T-cell (primary cell): ENCODE results near the gene CROCC2. TPM values are rescaled to one million over a fixed set of nuclear protein-coding genes. Genes with fewer than 3 reads are reported as not detected.

Experiments
- ATAC-seq, 4 experiments: fragments of 200-7000 bp in 3 of 4; fragments of 150-1000 bp in 1 of 4; cut with Tn5 transposase; replicated peaks in 1 of 4; 1 replicate in 3 of 4; 2 replicates in 1 of 4; pipeline ENCODE4 v1.10.0; 2021; ENCODE audit warnings: moderate library complexity in 3 of 4, mild to moderate bottlenecking in 2 of 4, moderate number of reproducible peaks in 1 of 4
- CTCF ChIA-PET, 2 donors: fragments of 300-600 bp; sonication (Branson Sonifier 250); formaldehyde crosslinking; loops; one replicate each; lab custom pipeline; 2022; ENCODE audit warnings: antibody characterized with exemption in 2 of 2; lab: Charles Lee
- POLR2A ChIA-PET, 2 donors: fragments of 300-600 bp; sonication (Branson Sonifier 250); formaldehyde crosslinking; loops; one replicate each; lab custom pipeline; 2022; ENCODE audit warnings: antibody characterized with exemption in 2 of 2; lab: Charles Lee
- DNase-seq, 35 experiments: peaks; one replicate each; pipeline versions ENCODE4 v3.0.0 to v3.0.0-alpha.2; 2013 to 2023
- H3K27ac ChIP-seq: one replicate; pipeline ENCODE4 v1.5.1; 2013; ENCODE audit warnings: low read length
- H3K27me3 ChIP-seq, 2 experiments: replicated peaks in 1 of 2; 1 replicate in 1 of 2; 2 replicates in 1 of 2; pipeline versions ENCODE4 v1.6.1 to v1.7.0; 2013; ENCODE audit warnings: low read length in 1 of 2, mixed read lengths in 1 of 2; ENCODE audit not compliant: control insufficient read depth in 2 of 2, insufficient read depth in 2 of 2; ENCODE audit errors: extremely low read depth in 1 of 2
- H3K36me3 ChIP-seq, 2 donors: 1 replicate in 1 of 2; 2 replicates in 1 of 2; pipeline versions ENCODE4 v1.6.1 to v1.7.0; 2013; ENCODE audit warnings: low read length in 1 of 2; ENCODE audit not compliant: control insufficient read depth in 2 of 2, insufficient read depth in 1 of 2; ENCODE audit errors: extremely low read depth in 1 of 2
- H3K4me1 ChIP-seq, 2 experiments: 1 replicate in 1 of 2; 2 replicates in 1 of 2; pipeline versions ENCODE4 v1.6.1 to v1.7.0; 2013; ENCODE audit warnings: low read length in 2 of 2, mixed read lengths in 1 of 2; ENCODE audit not compliant: insufficient read depth in 2 of 2, control insufficient read depth in 1 of 2; ENCODE audit errors: extremely low read depth in 1 of 2
- H3K4me3 ChIP-seq, 2 donors: 1 replicate in 1 of 2; 2 replicates in 1 of 2; pipeline versions ENCODE4 v1.5.1 to v1.7.0; 2013; ENCODE audit warnings: mild to moderate bottlenecking in 2 of 2, low read length in 1 of 2, moderate library complexity in 1 of 2; ENCODE audit not compliant: control insufficient read depth in 1 of 2; ENCODE audit errors: extremely low read depth in 1 of 2
- H3K9me3 ChIP-seq: 2 replicates; pipeline ENCODE4 v1.7.0; 2013
- H3K27ac Mint-ChIP-seq, 2 donors: one replicate each; pipeline ENCODE4 v1.8.0; 2020 to 2021; ENCODE audit warnings: mild to moderate bottlenecking in 2 of 2, mixed read lengths in 2 of 2
- H3K27me3 Mint-ChIP-seq, 2 donors: one replicate each; pipeline ENCODE4 v1.8.0; 2021 to 2022; ENCODE audit warnings: mixed read lengths in 2 of 2
- H3K36me3 Mint-ChIP-seq: one replicate; pipeline ENCODE4 v1.8.0; 2021; ENCODE audit warnings: mixed read lengths
- H3K4me1 Mint-ChIP-seq, 3 donors: one replicate each; pipeline ENCODE4 v1.8.0; 2020 to 2022; ENCODE audit warnings: mixed read lengths in 3 of 3, mild to moderate bottlenecking in 1 of 3
- H3K4me3 Mint-ChIP-seq, 3 donors: one replicate each; pipeline ENCODE4 v1.8.0; 2020 to 2022; ENCODE audit warnings: mild to moderate bottlenecking in 3 of 3, mixed read lengths in 3 of 3, moderate library complexity in 3 of 3
- H3K9me3 Mint-ChIP-seq, 3 donors: one replicate each; pipeline ENCODE4 v1.8.0; 2020 to 2022; ENCODE audit warnings: mixed read lengths in 3 of 3
- WGBS: methylation state at CpG from one replicate; pipeline ENCODE4 v1.1.5; 2013; ENCODE audit warnings: missing lambda C conversion rate; ENCODE audit not compliant: insufficient coverage; 5-methylcytosine and 5-hydroxymethylcytosine counted together
- total RNA-seq, 35 experiments: library from RNA in 6 of 35; stranded (reverse) in 6 of 35; fragments of 120-200 nt in 1 of 35; gene quantifications; one replicate each; pipeline versions ENCODE4 v1.2.1 to v1.2.4 and lab custom pipeline; 2013 to 2026

Gene CROCC2
- total RNA-seq, 5 donors from 2014 or later (not counting 1 experiment from before 2014, with no cell fraction given): not detected

- POLR2A ChIA-PET: no interaction called here
- peaks cover 0 to 53% of the 10 kb centered on the region in 2 experiments for H3K27me3 ChIP-seq
- DNase-seq (peak in 1 of 35 experiments; percentile 3), ATAC-seq (no peak)
- no peak overlapping the region for H3K27ac ChIP-seq
- no CpG with 5 or more reads among the region's 7 CpGs for WGBS
- Mint-ChIP-seq H3K27ac (peak overlapping the region in 1 of 2 donors; percentile 35), H3K9me3 (peaks cover 4 to 22% (median 14%) of the 10 kb centered on the region in 3 donors), H3K36me3 (peaks cover 5% of the 10 kb centered on the region), H3K4me1 (peaks cover 33 to 47% (median 38%) of the 10 kb centered on the region in 3 donors), H3K4me3 (no peak overlapping the region), H3K27me3 (peaks cover 0 to 11% of the 10 kb centered on the region in 2 donors)
- no peaks in the 10 kb centered on the region for H3K9me3 ChIP-seq
- CTCF ChIA-PET: no interaction called here
- no peaks in the 10 kb centered on the region for H3K36me3 ChIP-seq
- no peak overlapping the region for H3K4me3 ChIP-seq
- peaks cover 29 to 48% of the 10 kb centered on the region in 2 experiments for H3K4me1 ChIP-seq
Measured at GRCh38 chr2:241007111-241007510, 101.0 kb downstream of the CROCC2 start.

GRCh38 chr2:241007880-241008710 is 102.0 kb downstream of the CROCC2 start:
- DNase-seq (peak in 2 of 35 experiments; percentile 3 to 13), ATAC-seq (no peak)
- CTCF ChIA-PET: interaction anchor here in 1 of 2 donors (0.5 kb wide), 1 partner anchor 170 kb away, joined by 5 read pairs; no protein-coding TSS in a partner anchor
- H3K27ac ChIP-seq: no peak overlapping the region
- POLR2A ChIA-PET: no interaction called here
- H3K9me3 ChIP-seq: no peaks in the 10 kb centered on the region
- Mint-ChIP-seq H3K4me3 (peak overlapping the region in 1 of 3 donors; percentile 76), H3K27ac (peak overlapping the region; percentile 80 to 91), H3K4me1 (peaks cover 43 to 55% (median 45%) of the 10 kb centered on the region in 3 donors), H3K36me3 (peaks cover 5% of the 10 kb centered on the region), H3K9me3 (peaks cover 4 to 22% (median 14%) of the 10 kb centered on the region in 3 donors), H3K27me3 (peaks cover 0 to 13% of the 10 kb centered on the region in 2 donors)
- no peak overlapping the region for H3K4me3 ChIP-seq
- H3K4me1 ChIP-seq: peaks cover 31 to 53% of the 10 kb centered on the region in 2 experiments
- H3K27me3 ChIP-seq: peaks cover 0 to 53% of the 10 kb centered on the region in 2 experiments
- 80% methylated on average over 16 of the region's 20 CpGs for WGBS
- no peaks in the 10 kb centered on the region for H3K36me3 ChIP-seq

GRCh38 chr2:241008711-241009121 is 102.6 kb downstream of the CROCC2 start:
- Histone ChIP-seq H3K4me3 (no peak overlapping the region), H3K36me3 (no peaks in the 10 kb centered on the region), H3K9me3 (no peaks in the 10 kb centered on the region), H3K27me3 (peaks cover 0 to 48% of the 10 kb centered on the region in 2 experiments), H3K4me1 (peaks cover 31 to 56% of the 10 kb centered on the region in 2 experiments), H3K27ac (no peak overlapping the region)
- H3K27me3 Mint-ChIP-seq: peaks cover 0 to 13% of the 10 kb centered on the region in 2 donors
- no peak for ATAC-seq
- CTCF ChIA-PET: interaction anchor here in 1 of 2 donors (0.5 kb wide), 1 partner anchor 170 kb away, joined by 5 read pairs; no protein-coding TSS in a partner anchor
- peak overlapping the region; percentile 80 to 91 for H3K27ac Mint-ChIP-seq
- POLR2A ChIA-PET: no interaction called here
- peaks cover 43 to 55% (median 45%) of the 10 kb centered on the region in 3 donors for H3K4me1 Mint-ChIP-seq
- peak in 2 of 35 experiments; percentile 4 to 13 for DNase-seq
- WGBS: 95% methylated on average over 5 of the region's 7 CpGs
- H3K4me3 Mint-ChIP-seq: peak overlapping the region in 2 of 3 donors; percentile 55 to 76
- peaks cover 4 to 16% (median 13%) of the 10 kb centered on the region in 3 donors for H3K9me3 Mint-ChIP-seq
- H3K36me3 Mint-ChIP-seq: peaks cover 5% of the 10 kb centered on the region

GRCh38 chr2:241009191-241009590 is 103.1 kb downstream of the CROCC2 start:
- Mint-ChIP-seq H3K27me3 (peaks cover 0 to 13% of the 10 kb centered on the region in 2 donors), H3K4me3 (peak overlapping the region; percentile 37 to 76 (median 55)), H3K4me1 (peaks cover 43 to 52% (median 45%) of the 10 kb centered on the region in 3 donors), H3K27ac (peak overlapping the region; percentile 80 to 91), H3K9me3 (peaks cover 4 to 13% (median 11%) of the 10 kb centered on the region in 3 donors), H3K36me3 (peaks cover 5% of the 10 kb centered on the region)
- H3K4me1 ChIP-seq: peaks cover 31 to 56% of the 10 kb centered on the region in 2 experiments
- H3K9me3 ChIP-seq: no peaks in the 10 kb centered on the region
- peaks cover 0 to 46% of the 10 kb centered on the region in 2 experiments for H3K27me3 ChIP-seq
- ATAC-seq (no peak), DNase-seq (peak in 1 of 35 experiments; percentile 5)
- no peaks in the 10 kb centered on the region for H3K36me3 ChIP-seq
- peak overlapping the region; percentile 41 for H3K27ac ChIP-seq
- CTCF ChIA-PET: interaction anchor here in 1 of 2 donors (1.6 kb wide), 1 partner anchor 68 kb away, joined by 4 read pairs; no protein-coding TSS in a partner anchor
- WGBS: 65% methylated on average over 2 of the region's 2 CpGs
- no peak overlapping the region for H3K4me3 ChIP-seq
- POLR2A ChIA-PET: no interaction called here

- peaks cover 5% of the 10 kb centered on the region for H3K36me3 Mint-ChIP-seq
- H3K27ac Mint-ChIP-seq: peak overlapping the region; percentile 59 to 91
- ChIA-PET CTCF (interaction anchor here in 1 of 2 donors (1.6 kb wide), 1 partner anchor 68 kb away, joined by 4 read pairs; no protein-coding TSS in a partner anchor), POLR2A (interaction anchor here in 1 of 2 donors (0.6 kb wide), 1 partner anchor 122 kb away, joined by 3 read pairs; no protein-coding TSS in a partner anchor)
- H3K4me3 ChIP-seq: peak overlapping the region; percentile 27 to 50
- peak; percentile 86 to 88 (median 88) for ATAC-seq
- no peaks in the 10 kb centered on the region for H3K36me3 ChIP-seq
- no peaks in the 10 kb centered on the region for H3K9me3 ChIP-seq
- peaks cover 4 to 13% (median 11%) of the 10 kb centered on the region in 3 donors for H3K9me3 Mint-ChIP-seq
- H3K4me1 Mint-ChIP-seq: peaks cover 43 to 52% (median 45%) of the 10 kb centered on the region in 3 donors
- DNase-seq: peak in 34 of 35 experiments; percentile 26 to 76 (median 52)
- peaks cover 0 to 13% of the 10 kb centered on the region in 2 donors for H3K27me3 Mint-ChIP-seq
- peaks cover 31 to 56% of the 10 kb centered on the region in 2 experiments for H3K4me1 ChIP-seq
- H3K27me3 ChIP-seq: peaks cover 0 to 43% of the 10 kb centered on the region in 2 experiments
- WGBS: 15% methylated on average over 28 of the region's 28 CpGs
- H3K4me3 Mint-ChIP-seq: peak overlapping the region; percentile 17 to 76 (median 56)
- peak overlapping the region; percentile 41 for H3K27ac ChIP-seq
Measured at GRCh38 chr2:241009601-241010530, 103.7 kb downstream of the CROCC2 start.
